Esophagus squamous epithelium (tissue), 5 donors: ENCODE data around the gene ARID3B. TPM values are rescaled to one million over a fixed set of nuclear protein-coding genes. Genes with fewer than 3 reads are reported as not detected.
A peak's percentile ranks its signal among the peaks of the same experiment; 100 is the strongest.

ENCODE experiments used
- DNase-seq: peaks from one replicate; lab custom pipeline; 2025; lab: John Stamatoyannopoulos, UW
- H3K27ac ChIP-seq, 4 donors: fragments of 200-600 bp; sonication (generic); one replicate each; pipeline ENCODE4 v1.5.1; 2016 to 2019; ENCODE audit warnings: mild to moderate bottlenecking in 1 of 4
- H3K27me3 ChIP-seq, 4 donors: fragments of 200-600 bp; sonication (generic); 1 replicate in 3 of 4; 2 replicates in 1 of 4; pipeline versions ENCODE4 v1.5.1 to v1.6.0; 2017 to 2021; ENCODE audit warnings: antibody characterized with exemption in 1 of 4
- H3K36me3 ChIP-seq, 3 donors: fragments of 200-600 bp; sonication (generic); one replicate each; pipeline ENCODE4 v1.5.1; 2016 to 2019
- H3K4me1 ChIP-seq, 3 donors: fragments of 200-600 bp; sonication (generic); one replicate each; pipeline ENCODE4 v1.5.1; 2017 to 2019
- H3K4me3 ChIP-seq, 4 donors: fragments of 200-600 bp; sonication (generic); 1 replicate in 3 of 4; 2 replicates in 1 of 4; pipeline ENCODE4 v1.5.1; 2016 to 2019; ENCODE audit warnings: mild to moderate bottlenecking in 2 of 4, moderate library complexity in 1 of 4
- H3K9me3 ChIP-seq, 3 donors: fragments of 200-600 bp; sonication (generic); one replicate each; pipeline ENCODE4 v1.5.1; 2016 to 2019
- CTCF ChIP-seq, 6 experiments: fragments of 450-650 bp in 4 of 6; fragments of 200-600 bp in 2 of 6; sonication (generic) in 2 of 6; IDR thresholded peaks; one replicate each; pipeline ENCODE4 v1.5.1; 2016 to 2019; ENCODE audit warnings: antibody characterized with exemption in 6 of 6, mild to moderate bottlenecking in 4 of 6, moderate library complexity in 4 of 6
- POLR2A ChIP-seq, 4 donors: fragments of 450-650 bp; IDR thresholded peaks; one replicate each; pipeline ENCODE4 v1.6.1; 2017; ENCODE audit warnings: antibody characterized with exemption in 4 of 4, mild to moderate bottlenecking in 4 of 4, moderate library complexity in 3 of 4
- WGBS, 2 donors: methylation state at CpG; one replicate each; pipeline ENCODE4 v1.1.5; 2018; 5-methylcytosine and 5-hydroxymethylcytosine counted together
- intact Hi-C: fragments of 100-400 bp; cut with DNase I; formaldehyde crosslinking; loops from one replicate; pipeline ENCODE4 v1.15.0; 2022
- total RNA-seq, 4 donors: library from RNA; depleted of rRNA; stranded (reverse); fragments of >200 nt; gene quantifications; one replicate each; pipeline ENCODE4 v1.1.0, GENCODE V29; 2016
- donor health status: DM: yes; HTN: yes; CAD: no.

ARID3B gene
- total RNA-seq, 4 donors from 2014 or later = 4.5 to 11.6 (median 6.4) TPM

- Histone ChIP-seq H3K27me3 (no peaks in the 10 kb centered on the region), H3K27ac (peak overlapping the region; percentile 77 to 85 (median 84)), H3K4me1 (peaks cover 13 to 46% (median 18%) of the 10 kb centered on the region in 3 donors), H3K36me3 (peaks cover 0 to 14% (median 0%) of the 10 kb centered on the region in 3 donors), H3K9me3 (no peaks in the 10 kb centered on the region), H3K4me3 (peak overlapping the region; percentile 65 to 98 (median 86))
- WGBS, 2 donors = 1 to 3% methylated on average over 14 to 16 of the region's 17 CpGs
- no peak for DNase-seq
- intact Hi-C loops = loop anchor here (5.0 kb wide), 1 partner anchor 72 kb away; no protein-coding TSS in a partner anchor
- no peak for TF ChIP-seq POLR2A (IDR thresholded peaks at IDR 0.05)
- TF ChIP-seq CTCF (IDR thresholded peaks at IDR 0.05) = no peak
These were observed 759 bp upstream of the ARID3B start for GRCh38 chr15:74540161-74540760.

- Histone ChIP-seq H3K36me3 (peaks cover 0 to 15% (median 0%) of the 10 kb centered on the region in 3 donors), H3K4me3 (peak overlapping the region; percentile 65 to 98 (median 86)), H3K9me3 (no peaks in the 10 kb centered on the region), H3K4me1 (peaks cover 25 to 60% (median 26%) of the 10 kb centered on the region in 3 donors), H3K27me3 (no peaks in the 10 kb centered on the region), H3K27ac (peak overlapping the region; percentile 80 to 91 (median 85))
- WGBS, 2 donors = 2 to 4% methylated on average over 20 of the region's 21 CpGs
- intact Hi-C loops = loop anchor here (5.0 kb wide), 1 partner anchor 71 kb away; no protein-coding TSS in a partner anchor
- peak; percentile 17 for DNase-seq
- TF ChIP-seq CTCF (IDR thresholded peaks at IDR 0.05) = no peak
- no peak for TF ChIP-seq POLR2A (IDR thresholded peaks at IDR 0.05)
These were observed 610 bp downstream of the ARID3B start for GRCh38 chr15:74541494-74542165.

- H3K9me3 ChIP-seq = no peaks in the 10 kb centered on the region
- H3K4me1 ChIP-seq = peaks cover 29 to 68% (median 33%) of the 10 kb centered on the region in 3 donors
- peak overlapping the region; percentile 65 to 98 (median 86) for H3K4me3 ChIP-seq
- no peak for DNase-seq
- no peaks in the 10 kb centered on the region for H3K27me3 ChIP-seq
- H3K36me3 ChIP-seq = peaks cover 0 to 15% (median 0%) of the 10 kb centered on the region in 3 donors
- H3K27ac ChIP-seq = peak overlapping the region; percentile 80 to 91 (median 85)
- 31% methylated on average over 8 of the region's 8 CpGs for WGBS, 2 donors
- TF ChIP-seq CTCF (IDR thresholded peaks at IDR 0.05) (no peak), POLR2A (IDR thresholded peaks at IDR 0.05) (no peak)
- intact Hi-C loops = loop anchor here (5.0 kb wide), 1 partner anchor 70 kb away; no protein-coding TSS in a partner anchor
These were observed 1.4 kb downstream of the ARID3B start for GRCh38 chr15:74542166-74543042.

GRCh38 chr15:74543043-74543422 lies 2.0 kb downstream of the ARID3B start:
- 65 to 68% methylated on average over 3 of the region's 3 CpGs for WGBS, 2 donors
- peaks cover 0 to 19% (median 0%) of the 10 kb centered on the region in 3 donors for H3K36me3 ChIP-seq
- H3K9me3 ChIP-seq = no peaks in the 10 kb centered on the region
- no peak overlapping the region for H3K4me3 ChIP-seq
- no peaks in the 10 kb centered on the region for H3K27me3 ChIP-seq
- no peak overlapping the region for H3K27ac ChIP-seq
- intact Hi-C loops = loop anchor here (5.0 kb wide), 1 partner anchor 69 kb away; no protein-coding TSS in a partner anchor
- DNase-seq = no peak
- TF ChIP-seq CTCF (IDR thresholded peaks at IDR 0.05) = no peak
- no peak for TF ChIP-seq POLR2A (IDR thresholded peaks at IDR 0.05)
- H3K4me1 ChIP-seq = peaks cover 29 to 74% (median 33%) of the 10 kb centered on the region in 3 donors
